NCI-H510A (cell line): ENCODE measurements around the gene NPIPB2.
"Not testable (repeated sequence)": the region's sequence is repeated elsewhere in the genome, so short reads cannot be mapped to it uniquely, and the experiment has no call there.

Source experiments
- DNase-seq: peaks from one replicate; lab custom pipeline; 2025; lab: John Stamatoyannopoulos, UW

NPIPB2 gene

GRCh38 chr16:11957591-11958395, 15.9 kb upstream of the NPIPB2 start:
- DNase-seq = no peak

- DNase-seq = no peak
Measured at GRCh38 chr16:11956558-11956957, 14.7 kb upstream of the NPIPB2 start.

DNA sequence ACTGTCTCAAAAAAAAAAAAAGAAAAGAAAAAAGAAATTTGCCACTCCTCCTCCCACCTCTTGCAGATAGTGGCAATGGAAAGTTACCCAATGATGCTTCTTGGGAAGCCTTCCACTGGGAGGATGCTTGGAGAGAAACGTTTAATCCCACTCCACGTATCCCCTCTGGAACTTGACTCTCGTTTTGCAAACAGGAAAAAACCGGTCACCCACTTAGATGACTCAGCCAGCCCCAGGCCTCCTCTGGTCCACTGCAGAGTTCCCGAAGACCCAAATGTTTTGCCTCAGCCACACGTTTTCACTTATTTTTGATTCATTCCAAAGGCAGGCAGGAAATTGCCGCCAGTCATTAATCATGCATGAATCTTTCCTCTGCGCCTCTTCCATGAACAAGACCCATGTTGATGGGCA, 13.9 kb upstream of the NPIPB2 start:
- DNase-seq = no peak

GRCh38 chr16:11953576-11953975, 11.7 kb upstream of the NPIPB2 start:
- not testable (repeated sequence) for DNase-seq

DNA sequence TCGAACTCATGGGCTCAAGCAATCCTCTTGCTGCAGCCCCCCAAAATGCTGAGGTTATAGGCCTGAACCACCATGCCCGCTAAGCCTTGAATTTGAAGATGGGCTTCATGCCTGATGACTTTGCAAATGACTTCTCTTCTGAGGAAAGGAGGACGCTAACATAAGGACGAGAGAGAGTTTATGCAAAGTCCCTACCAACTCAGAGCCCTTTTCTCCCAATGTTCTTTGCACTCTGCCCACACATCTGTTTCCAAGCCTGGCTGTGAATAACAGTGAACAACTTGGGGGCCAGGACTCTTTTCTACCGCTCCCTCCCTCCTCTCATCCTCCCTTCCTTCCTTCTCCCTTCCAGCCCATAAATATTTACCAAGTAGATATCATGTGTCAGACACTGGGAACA, 8.5 kb upstream of the NPIPB2 start:
- no peak for DNase-seq

GRCh38 chr16:11949527-11949926, 7.7 kb upstream of the NPIPB2 start:
- no peak for DNase-seq

GRCh38 chr16:11948819-11949218, 7.0 kb upstream of the NPIPB2 start:
- no peak for DNase-seq

- no peak for DNase-seq
Measured at GRCh38 chr16:11946433-11946832, 4.6 kb upstream of the NPIPB2 start.

GRCh38 chr16:11927350-11927749, 14.5 kb downstream of the NPIPB2 start:
- DNase-seq = not testable (repeated sequence)

DNA sequence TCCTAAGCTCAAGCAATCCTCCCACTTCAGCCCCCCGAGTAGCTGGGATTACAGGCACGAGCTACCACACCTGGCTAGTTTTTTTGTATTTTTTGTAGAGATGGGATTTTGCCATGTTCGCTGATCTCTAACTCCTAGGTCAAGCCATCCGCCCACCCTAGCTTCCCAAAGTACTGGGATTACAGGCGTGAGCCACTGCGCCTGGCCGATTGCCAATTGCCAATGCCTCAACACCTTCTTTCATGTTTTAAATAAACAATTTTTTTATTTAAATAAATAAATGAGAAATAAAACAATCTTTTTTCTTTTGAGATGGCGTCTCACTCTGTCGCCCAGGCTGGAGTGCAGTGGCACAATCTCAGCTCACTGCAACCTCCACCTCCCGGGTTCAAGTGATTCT, 17.8 kb downstream of the NPIPB2 start:
- DNase-seq = not testable (repeated sequence)

DNA sequence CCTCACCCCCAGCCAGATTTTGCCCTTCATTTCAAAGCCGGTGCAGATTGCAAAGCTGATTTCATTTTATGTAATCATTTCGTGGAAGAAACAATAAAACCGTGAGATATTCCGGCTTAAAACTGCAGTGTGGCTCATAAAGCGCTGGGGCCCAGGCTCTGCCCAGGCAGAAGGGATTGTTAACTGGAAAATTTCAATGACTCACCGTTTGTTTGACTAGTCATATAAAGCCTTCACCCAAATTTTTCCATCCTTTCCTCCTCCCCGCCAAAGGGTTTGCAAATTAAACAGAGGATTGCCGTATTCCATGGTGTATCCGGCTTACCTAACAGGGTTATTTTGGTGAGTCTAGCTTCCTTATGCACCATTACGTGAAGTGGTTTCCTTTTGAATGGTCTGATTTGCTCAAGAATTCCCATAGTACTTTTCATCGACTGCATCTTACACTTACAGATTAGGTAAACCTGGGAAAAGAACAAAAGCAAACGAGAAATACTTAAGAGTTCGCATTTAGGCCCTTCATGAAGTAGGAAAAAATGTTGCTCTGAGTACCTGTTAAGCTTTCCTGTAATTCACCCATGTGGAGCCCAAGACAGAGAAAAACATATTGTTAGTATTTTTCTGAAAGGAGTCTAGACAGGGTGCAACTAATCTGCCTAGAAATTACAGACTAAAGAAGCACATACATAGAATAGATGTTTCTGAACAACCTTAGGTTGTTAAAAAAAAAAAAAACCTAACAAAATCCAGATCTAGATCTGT, 25.1 kb downstream of the NPIPB2 start:
- no peak for DNase-seq

- DNase-seq = peak; percentile 92
Measured at GRCh38 chr16:11915644-11916523, 26.0 kb downstream of the NPIPB2 start, which contains the start of gene GSPT1. Gene GSPT1 (minus strand): TSS chr16:11915956. CDS start chr16:11915720, 236 bp downstream.

DNA sequence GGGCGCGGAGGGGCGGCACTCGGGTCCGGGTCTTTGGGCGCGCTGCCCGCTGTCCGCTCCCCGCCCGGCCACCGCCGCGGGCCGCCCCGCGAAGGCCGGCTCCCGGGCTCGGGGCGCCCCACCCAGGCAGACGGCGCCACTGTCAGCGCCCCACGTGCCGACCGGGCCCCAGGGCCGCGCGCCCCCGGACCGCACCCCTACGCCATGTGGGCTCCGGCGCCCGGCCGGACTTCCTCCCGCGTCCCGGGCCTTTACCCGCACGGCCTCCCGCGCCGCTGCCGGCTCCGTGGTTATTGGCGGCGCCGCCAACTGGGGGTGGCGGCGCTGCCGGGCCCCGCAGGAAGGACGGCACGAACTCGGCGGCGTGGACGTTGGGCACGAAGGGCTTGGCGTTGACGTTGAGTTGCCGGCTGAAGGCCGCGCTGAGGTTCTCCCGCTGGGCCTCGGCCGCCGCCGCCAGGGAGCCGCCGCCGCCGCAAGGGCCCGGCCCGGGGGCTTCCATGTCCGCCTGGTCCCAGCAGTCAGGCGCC, 26.7 kb downstream of the NPIPB2 start:
- no peak for DNase-seq

DNA sequence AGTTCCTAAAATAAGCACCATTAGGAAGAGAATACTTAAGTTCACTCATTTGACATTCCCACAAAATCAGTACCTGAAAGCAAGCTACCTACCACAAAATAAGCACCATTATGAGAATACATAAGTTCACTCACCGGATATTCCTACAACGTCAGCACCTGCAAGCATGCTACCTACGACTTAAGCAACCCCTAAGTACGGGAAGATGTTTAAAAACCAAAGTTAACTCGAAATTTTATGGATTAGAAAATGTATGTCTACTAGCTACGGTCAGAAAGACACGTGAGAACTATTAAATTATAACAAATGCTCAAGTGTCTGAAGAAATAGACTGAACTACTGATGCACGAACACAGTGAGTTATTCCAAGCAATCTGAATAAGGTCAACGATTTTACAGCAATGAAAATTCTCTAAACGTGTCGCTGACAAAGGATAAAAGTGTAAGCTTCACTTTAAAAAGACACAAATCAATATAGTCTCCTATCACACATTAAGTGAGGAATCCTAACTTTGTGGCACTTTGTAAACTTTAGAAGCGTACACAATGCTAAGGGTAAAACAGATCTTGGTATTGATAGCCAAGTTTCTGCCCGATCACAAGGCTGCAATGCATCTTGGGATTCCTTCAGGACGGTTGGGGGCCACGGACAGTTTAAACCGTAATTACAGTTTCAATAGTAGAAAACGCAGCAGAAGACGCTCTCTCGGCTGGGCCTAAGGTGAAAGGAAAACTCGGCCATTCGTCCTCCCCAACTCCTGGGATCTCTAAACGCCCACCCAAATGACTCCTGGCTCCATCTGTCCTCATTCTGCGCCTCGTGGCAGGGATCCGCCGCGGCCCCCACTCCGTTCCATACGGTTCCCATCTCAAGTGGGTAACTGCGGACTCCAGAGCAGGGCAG, 27.4 kb downstream of the NPIPB2 start:
- DNase-seq = no peak

GRCh38 chr16:11913425-11914079, 28.3 kb downstream of the NPIPB2 start:
- DNase-seq = no peak

GRCh38 chr16:11909653-11910545, 31.9 kb downstream of the NPIPB2 start:
- DNase-seq = no peak

GRCh38 chr16:11907160-11907970, 34.5 kb downstream of the NPIPB2 start:
- DNase-seq = no peak

DNA sequence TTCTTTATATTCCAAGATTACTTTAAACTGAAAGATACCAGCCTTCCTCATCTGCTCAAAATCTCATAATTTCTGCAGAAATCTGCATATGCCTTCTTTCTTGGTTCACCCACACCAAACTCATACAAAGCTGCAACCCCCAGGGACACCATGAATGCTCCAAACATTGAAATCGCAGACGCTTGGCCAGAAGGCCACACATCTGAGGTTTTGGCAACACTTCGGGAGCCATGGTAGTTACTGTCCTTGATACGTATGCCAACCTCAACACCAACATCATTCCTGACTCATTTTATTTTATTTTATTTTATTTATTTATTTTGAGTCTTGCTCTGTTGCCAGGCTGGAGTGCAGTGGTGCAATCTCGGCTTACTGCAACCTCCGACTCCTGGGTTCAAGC, 37.9 kb downstream of the NPIPB2 start:
- no peak for DNase-seq
